ENCODE measurements around the gene EPC2. TPM values are rescaled to one million over a fixed set of nuclear protein-coding genes. Genes with fewer than 3 reads are reported as not detected.

Gene EPC2
- total and polyA plus RNA-seq, 10 of the 15 experiments (the other 5 are each of a cell fraction or from before 2014, with no cell fraction given) = 2.0 to 16.5 (median 10.8) TPM

GRCh38 chr2:148603562-148603920 is 41.0 kb upstream of the EPC2 start (continued):
- TF ChIP-seq RUNX3 (IDR thresholded peaks at IDR 0.05; ENCODE audit: low read length) (peak; percentile 95), ZNF24 (IDR thresholded peaks at IDR 0.05) (0 out of 2 replicates have a peak, but pooled peaks have one; percentile 43), GATAD2B (conservative IDR thresholded peaks at IDR 0.05; ENCODE audit: low read depth) (no peak), NFXL1 (IDR thresholded peaks at IDR 0.05; ENCODE audit: borderline replicate concordance) (no peak), JUNB (IDR thresholded peaks at IDR 0.05) (peak; percentile 99), SREBF1 (IDR thresholded peaks at IDR 0.05; ENCODE audit: low read length) (peak; percentile 43; the same call in 1 of the 2 replicates), PRDM15 (CRISPR knock-in tag; IDR thresholded peaks at IDR 0.05) (no peak), SIN3A (IDR thresholded peaks at IDR 0.05; ENCODE audit: low read depth, low read length) (no peak), HSF1 (IDR thresholded peaks at IDR 0.05; ENCODE audit: low read depth, low read length) (no peak), PML (IDR thresholded peaks at IDR 0.05; ENCODE audit: low read length) (peak; percentile 72), IRF3 (IDR thresholded peaks at IDR 0.05) (no peak), CHD4 (IDR thresholded peaks at IDR 0.05) (no peak), HDAC2 (IDR thresholded peaks at IDR 0.05) (no peak), NFYB (IDR thresholded peaks at IDR 0.05; ENCODE audit: insufficient read depth, low read depth, low read length) (no peak), SP1 (IDR thresholded peaks at IDR 0.05; ENCODE audit: low read depth, low read length) (no peak), BACH1 (IDR thresholded peaks at IDR 0.05; ENCODE audit: borderline replicate concordance) (peak; percentile 62; the same call in 1 of the 2 replicates), STAT1 (conservative IDR thresholded peaks at IDR 0.05) (no peak), KDM1A (IDR thresholded peaks at IDR 0.05; ENCODE audit: borderline replicate concordance) (no peak), IKZF1 (conservative IDR thresholded peaks at IDR 0.05) (0 out of 2 replicates have a peak, but pooled peaks have one; percentile 33), TBL1XR1 (IDR thresholded peaks at IDR 0.05; ENCODE audit: low read depth, low read length) (peak; percentile 52; the same call in 1 of the 2 replicates)
